Measurements from ENCODE around the gene SH3GL1. TPM values are rescaled to one million over a fixed set of nuclear protein-coding genes. Genes with fewer than 3 reads are reported as not detected.

The SH3GL1 gene
- total RNA-seq, 2 experiments from 2014 or later = 33.2 to 38.9 TPM

DNA sequence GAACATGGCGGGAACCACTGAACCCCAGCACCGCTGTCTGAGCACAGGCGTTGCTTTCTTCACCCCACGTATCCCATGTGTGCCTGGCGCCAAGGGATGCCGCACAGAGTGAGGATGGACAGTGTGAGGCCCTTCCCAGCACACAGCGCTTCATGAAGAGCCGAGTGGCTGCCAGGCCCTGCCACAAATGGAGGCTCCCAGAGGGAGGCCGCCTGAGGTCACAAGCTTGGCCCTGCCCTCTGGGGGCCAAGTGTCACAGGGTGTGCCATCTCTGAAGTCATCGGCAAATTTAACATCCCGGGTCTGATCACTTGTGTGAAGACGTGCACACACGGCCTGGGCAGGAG lies 32.6 kb downstream of the SH3GL1 start:
- Histone ChIP-seq H3K4me3 (ENCODE audit: low read depth, low read length, poor library complexity, severe bottlenecking) (no peak overlapping the region), H3K4me1 (ENCODE audit: insufficient read depth, low read length, poor library complexity, severe bottlenecking) (peaks cover 34% of the 10 kb centered on the region), H2AFZ (ENCODE audit: low read length) (no peak overlapping the region), H3K79me2 (ENCODE audit: insufficient read depth, low read depth, low read length) (peaks cover 3% of the 10 kb centered on the region; the same call in 1 of the 2 replicates), H3K4me2 (ENCODE audit: low read length) (no peak overlapping the region), H3K27ac (ENCODE audit: low read depth, low read length, poor library complexity, severe bottlenecking) (peak overlapping the region; percentile 79), H3K36me3 (ENCODE audit: insufficient read depth, low read length) (peaks cover 37% of the 10 kb centered on the region), H3K9me2 (ENCODE audit: insufficient read depth, low read length) (no peaks in the 10 kb centered on the region), H4K20me1 (ENCODE audit: insufficient read depth, low read length) (peaks cover 3% of the 10 kb centered on the region; the same call in 1 of the 2 replicates), H3K9me3 (ENCODE audit: low read length) (no peaks in the 10 kb centered on the region)
- no peak for DNase-seq (ENCODE audit: low spot score)
- BruUV-seq (replicated peaks) = no TSS peak
- POLR2A ChIA-PET = no interaction called here
- intact Hi-C loops (cut with micrococcal nuclease; ENCODE audit: unreplicated experiment) = no loop called here
- CTCF ChIA-PET (ENCODE audit: unreplicated experiment) = no interaction called here
- TF ChIP-seq EZH2phosphoT487 (IDR thresholded peaks at IDR 0.05; ENCODE audit: borderline replicate concordance, low read depth, low read length) = no peak
- TF ChIP-seq, protein P1, sequence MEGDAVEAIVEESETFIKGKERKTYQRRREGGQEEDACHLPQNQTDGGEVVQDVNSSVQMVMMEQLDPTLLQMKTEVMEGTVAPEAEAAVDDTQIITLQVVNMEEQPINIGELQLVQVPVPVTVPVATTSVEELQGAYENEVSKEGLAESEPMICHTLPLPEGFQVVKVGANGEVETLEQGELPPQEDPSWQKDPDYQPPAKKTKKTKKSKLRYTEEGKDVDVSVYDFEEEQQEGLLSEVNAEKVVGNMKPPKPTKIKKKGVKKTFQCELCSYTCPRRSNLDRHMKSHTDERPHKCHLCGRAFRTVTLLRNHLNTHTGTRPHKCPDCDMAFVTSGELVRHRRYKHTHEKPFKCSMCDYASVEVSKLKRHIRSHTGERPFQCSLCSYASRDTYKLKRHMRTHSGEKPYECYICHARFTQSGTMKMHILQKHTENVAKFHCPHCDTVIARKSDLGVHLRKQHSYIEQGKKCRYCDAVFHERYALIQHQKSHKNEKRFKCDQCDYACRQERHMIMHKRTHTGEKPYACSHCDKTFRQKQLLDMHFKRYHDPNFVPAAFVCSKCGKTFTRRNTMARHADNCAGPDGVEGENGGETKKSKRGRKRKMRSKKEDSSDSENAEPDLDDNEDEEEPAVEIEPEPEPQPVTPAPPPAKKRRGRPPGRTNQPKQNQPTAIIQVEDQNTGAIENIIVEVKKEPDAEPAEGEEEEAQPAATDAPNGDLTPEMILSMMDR (conservative IDR thresholded peaks at IDR 0.05; ENCODE audit: low read length) = no peak

GRCh38 chr19:4367336-4367723 lies 33.0 kb downstream of the SH3GL1 start:
- H3K27ac ChIP-seq (ENCODE audit: low read depth, low read length, poor library complexity, severe bottlenecking) = no peak overlapping the region
- peaks cover 41% of the 10 kb centered on the region for H3K36me3 ChIP-seq (ENCODE audit: insufficient read depth, low read length)
- TF ChIP-seq, protein P1 (conservative IDR thresholded peaks at IDR 0.05; ENCODE audit: low read length) = no peak
- no peak for TF ChIP-seq EZH2phosphoT487 (IDR thresholded peaks at IDR 0.05; ENCODE audit: borderline replicate concordance, low read depth, low read length)
- peaks cover 34% of the 10 kb centered on the region for H3K4me1 ChIP-seq (ENCODE audit: insufficient read depth, low read length, poor library complexity, severe bottlenecking)
- no peak overlapping the region for H3K4me3 ChIP-seq (ENCODE audit: low read depth, low read length, poor library complexity, severe bottlenecking)
- CTCF ChIA-PET (ENCODE audit: unreplicated experiment) = no interaction called here
- intact Hi-C loops (cut with micrococcal nuclease; ENCODE audit: unreplicated experiment) = no loop called here
- H2AFZ ChIP-seq (ENCODE audit: low read length) = no peak overlapping the region
- no TSS peak for BruUV-seq (replicated peaks)
- peaks cover 3% of the 10 kb centered on the region; the same call in 1 of the 2 replicates for H3K79me2 ChIP-seq (ENCODE audit: insufficient read depth, low read depth, low read length)
- no peak overlapping the region for H3K4me2 ChIP-seq (ENCODE audit: low read length)
- H3K9me2 ChIP-seq (ENCODE audit: insufficient read depth, low read length) = no peaks in the 10 kb centered on the region
- H4K20me1 ChIP-seq (ENCODE audit: insufficient read depth, low read length) = peaks cover 3% of the 10 kb centered on the region; the same call in 1 of the 2 replicates
- DNase-seq (ENCODE audit: low spot score) = no peak
- no peaks in the 10 kb centered on the region for H3K9me3 ChIP-seq (ENCODE audit: low read length)
- POLR2A ChIA-PET = no interaction called here

DNA sequence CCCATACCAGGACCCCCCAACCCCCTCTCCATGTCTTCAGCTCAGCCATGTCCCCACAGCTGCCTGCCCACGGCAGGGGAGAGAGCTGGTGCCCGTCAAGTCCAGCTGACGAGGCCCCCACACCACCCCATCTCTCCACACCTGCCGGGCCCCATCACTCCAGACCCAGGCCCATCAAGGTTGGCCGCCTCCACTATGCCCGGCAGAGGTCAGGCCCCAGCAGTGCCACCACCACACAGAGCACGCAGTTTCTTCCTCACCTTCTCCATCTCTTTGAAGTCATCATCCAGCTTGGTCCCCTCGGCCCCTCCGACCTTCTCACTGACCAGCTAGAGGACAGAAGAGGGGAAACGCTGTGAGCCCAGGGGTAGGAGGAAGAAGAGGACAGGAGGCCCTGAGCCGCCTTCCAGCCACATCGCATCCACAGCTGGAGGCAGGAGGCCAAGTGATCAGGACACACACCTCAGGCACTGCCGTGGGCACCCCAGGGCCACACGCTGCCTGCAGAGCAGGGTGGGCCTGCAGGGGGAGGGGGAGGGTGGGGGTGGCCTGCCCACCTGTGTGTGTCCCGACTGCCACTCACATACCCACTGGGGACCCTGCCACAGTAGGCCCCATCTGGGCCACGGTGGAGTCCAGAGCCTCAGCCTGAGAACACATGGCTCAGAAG lies 33.5 kb downstream of the SH3GL1 start:
- intact Hi-C loops (cut with micrococcal nuclease; ENCODE audit: unreplicated experiment) = no loop called here
- no peak overlapping the region for H3K4me3 ChIP-seq (ENCODE audit: low read depth, low read length, poor library complexity, severe bottlenecking)
- no peak overlapping the region for H2AFZ ChIP-seq (ENCODE audit: low read length)
- H4K20me1 ChIP-seq (ENCODE audit: insufficient read depth, low read length) = peaks cover 3% of the 10 kb centered on the region; the same call in 1 of the 2 replicates
- H3K9me3 ChIP-seq (ENCODE audit: low read length) = no peaks in the 10 kb centered on the region
- ChIA-PET POLR2A (interaction anchor here (0.6 kb wide), 1 partner anchor 62 kb away, joined by 3 read pairs; no protein-coding TSS in a partner anchor), CTCF (ENCODE audit: unreplicated experiment) (no interaction called here)
- TF ChIP-seq, protein P1 (conservative IDR thresholded peaks at IDR 0.05; ENCODE audit: low read length) = no peak
- TF ChIP-seq EZH2phosphoT487 (IDR thresholded peaks at IDR 0.05; ENCODE audit: borderline replicate concordance, low read depth, low read length) = no peak
- no TSS peak for BruUV-seq (replicated peaks)
- peaks cover 3% of the 10 kb centered on the region; the same call in 1 of the 2 replicates for H3K79me2 ChIP-seq (ENCODE audit: insufficient read depth, low read depth, low read length)
- H3K36me3 ChIP-seq (ENCODE audit: insufficient read depth, low read length) = peaks cover 46% of the 10 kb centered on the region
- peaks cover 34% of the 10 kb centered on the region for H3K4me1 ChIP-seq (ENCODE audit: insufficient read depth, low read length, poor library complexity, severe bottlenecking)
- no peak overlapping the region for H3K4me2 ChIP-seq (ENCODE audit: low read length)
- no peak for DNase-seq (ENCODE audit: low spot score)
- no peak overlapping the region for H3K27ac ChIP-seq (ENCODE audit: low read depth, low read length, poor library complexity, severe bottlenecking)
- no peaks in the 10 kb centered on the region for H3K9me2 ChIP-seq (ENCODE audit: insufficient read depth, low read length)

All from OCI-LY7 (cell line).